Measurements from ENCODE around the gene FUT2. TPM values are rescaled to one million over a fixed set of nuclear protein-coding genes. Genes with fewer than 3 reads are reported as not detected.

The FUT2 gene
- total and polyA plus RNA-seq, 2 of the 13 experiments (the other 11 are each of a cell fraction or from before 2014, with no cell fraction given), result 0.07 TPM; not detected in 1

DNA sequence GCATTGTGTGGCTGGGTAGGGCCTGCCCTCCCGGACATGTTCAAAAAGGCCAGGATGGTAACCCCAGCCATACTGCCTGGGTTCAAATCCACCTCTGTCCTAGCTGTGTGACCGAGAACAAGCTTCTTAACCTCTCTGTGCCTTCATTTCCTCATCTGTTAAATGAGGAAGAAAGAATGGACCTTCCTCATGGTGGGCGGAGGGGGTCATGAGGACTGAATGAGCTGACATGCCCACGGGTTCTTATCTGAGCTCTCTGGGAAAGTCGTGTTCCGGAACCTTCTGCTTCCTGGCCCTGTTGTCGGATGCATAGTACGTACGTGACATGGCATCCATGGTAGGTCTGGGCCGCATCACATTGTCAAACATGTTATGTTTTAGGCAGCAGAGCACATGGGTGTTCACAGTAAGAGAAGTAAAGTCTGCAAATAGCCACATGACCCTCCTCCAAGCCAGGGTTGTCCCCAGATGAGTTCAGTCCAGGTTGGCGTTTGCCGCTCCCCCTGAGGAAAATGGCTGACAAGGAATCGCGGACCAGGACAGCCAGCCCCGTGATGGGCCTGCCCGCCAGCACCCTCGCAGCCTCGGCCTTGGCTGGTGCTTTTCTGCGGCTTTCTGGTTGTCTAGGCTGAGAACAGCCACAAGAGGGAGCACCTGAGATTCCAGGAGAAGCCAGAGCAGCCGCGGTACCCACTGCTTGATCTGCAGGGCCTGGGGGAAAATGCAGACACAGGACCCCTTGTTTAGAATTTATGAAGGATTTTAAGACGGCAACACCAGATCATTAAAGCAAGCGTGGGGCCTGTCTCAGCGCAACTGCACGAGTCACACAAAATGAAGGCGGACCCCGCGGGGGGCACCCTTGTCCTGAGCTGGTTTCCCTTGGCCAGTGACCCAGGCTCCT lies 20.6 kb upstream of the FUT2 start (continued):
- TF ChIP-seq EED (CRISPR knock-in tag; IDR thresholded peaks at IDR 0.05) (no peak), ZNF235 (CRISPR knock-in tag; IDR thresholded peaks at IDR 0.05; ENCODE audit: borderline replicate concordance) (0 out of 2 replicates have a peak, but pooled peaks have one; percentile 75), MXI1 (IDR thresholded peaks at IDR 0.05; ENCODE audit: borderline replicate concordance, low read depth, low read length) (no peak), ZNF772 (CRISPR knock-in tag; IDR thresholded peaks at IDR 0.05) (no peak), CENPT (CRISPR knock-in tag; IDR thresholded peaks at IDR 0.05; ENCODE audit: low read depth) (no peak), ARNT (IDR thresholded peaks at IDR 0.05) (no peak), ZNF891 (CRISPR knock-in tag; IDR thresholded peaks at IDR 0.05) (no peak), KLF15 (CRISPR knock-in tag; IDR thresholded peaks at IDR 0.05; ENCODE audit: borderline replicate concordance) (no peak), KLF16 (CRISPR knock-in tag; IDR thresholded peaks at IDR 0.05) (peak in 1 of 2 experiments; percentile 51; a peak in 1 of 4 replicates), ZBTB8A (CRISPR knock-in tag; IDR thresholded peaks at IDR 0.05; ENCODE audit: borderline replicate concordance, low read depth) (no peak), FOXM1 (CRISPR knock-in tag; IDR thresholded peaks at IDR 0.05) (no peak), TCF12 (IDR thresholded peaks at IDR 0.05) (no peak), TCF12 (CRISPR knock-in tag; IDR thresholded peaks at IDR 0.05) (no peak), EHMT2 (IDR thresholded peaks at IDR 0.05; ENCODE audit: borderline replicate concordance, low read depth, low read length) (no peak), PAF1 (CRISPR knock-in tag; IDR thresholded peaks at IDR 0.05) (no peak)
- TF ChIP-seq, protein P1, sequence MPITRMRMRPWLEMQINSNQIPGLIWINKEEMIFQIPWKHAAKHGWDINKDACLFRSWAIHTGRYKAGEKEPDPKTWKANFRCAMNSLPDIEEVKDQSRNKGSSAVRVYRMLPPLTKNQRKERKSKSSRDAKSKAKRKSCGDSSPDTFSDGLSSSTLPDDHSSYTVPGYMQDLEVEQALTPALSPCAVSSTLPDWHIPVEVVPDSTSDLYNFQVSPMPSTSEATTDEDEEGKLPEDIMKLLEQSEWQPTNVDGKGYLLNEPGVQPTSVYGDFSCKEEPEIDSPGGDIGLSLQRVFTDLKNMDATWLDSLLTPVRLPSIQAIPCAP (CRISPR knock-in tag; IDR thresholded peaks at IDR 0.05; ENCODE audit: low read depth), result no peak
- TF ChIP-seq, protein P2, sequence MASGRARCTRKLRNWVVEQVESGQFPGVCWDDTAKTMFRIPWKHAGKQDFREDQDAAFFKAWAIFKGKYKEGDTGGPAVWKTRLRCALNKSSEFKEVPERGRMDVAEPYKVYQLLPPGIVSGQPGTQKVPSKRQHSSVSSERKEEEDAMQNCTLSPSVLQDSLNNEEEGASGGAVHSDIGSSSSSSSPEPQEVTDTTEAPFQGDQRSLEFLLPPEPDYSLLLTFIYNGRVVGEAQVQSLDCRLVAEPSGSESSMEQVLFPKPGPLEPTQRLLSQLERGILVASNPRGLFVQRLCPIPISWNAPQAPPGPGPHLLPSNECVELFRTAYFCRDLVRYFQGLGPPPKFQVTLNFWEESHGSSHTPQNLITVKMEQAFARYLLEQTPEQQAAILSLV (CRISPR knock-in tag; IDR thresholded peaks at IDR 0.05; ENCODE audit: borderline replicate concordance), result no peak
- TF ChIP-seq, protein P3, sequence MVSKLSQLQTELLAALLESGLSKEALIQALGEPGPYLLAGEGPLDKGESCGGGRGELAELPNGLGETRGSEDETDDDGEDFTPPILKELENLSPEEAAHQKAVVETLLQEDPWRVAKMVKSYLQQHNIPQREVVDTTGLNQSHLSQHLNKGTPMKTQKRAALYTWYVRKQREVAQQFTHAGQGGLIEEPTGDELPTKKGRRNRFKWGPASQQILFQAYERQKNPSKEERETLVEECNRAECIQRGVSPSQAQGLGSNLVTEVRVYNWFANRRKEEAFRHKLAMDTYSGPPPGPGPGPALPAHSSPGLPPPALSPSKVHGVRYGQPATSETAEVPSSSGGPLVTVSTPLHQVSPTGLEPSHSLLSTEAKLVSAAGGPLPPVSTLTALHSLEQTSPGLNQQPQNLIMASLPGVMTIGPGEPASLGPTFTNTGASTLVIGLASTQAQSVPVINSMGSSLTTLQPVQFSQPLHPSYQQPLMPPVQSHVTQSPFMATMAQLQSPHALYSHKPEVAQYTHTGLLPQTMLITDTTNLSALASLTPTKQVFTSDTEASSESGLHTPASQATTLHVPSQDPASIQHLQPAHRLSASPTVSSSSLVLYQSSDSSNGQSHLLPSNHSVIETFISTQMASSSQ (IDR thresholded peaks at IDR 0.05; ENCODE audit: low read depth), result no peak
- TF ChIP-seq, protein P3 (CRISPR knock-in tag; IDR thresholded peaks at IDR 0.05; ENCODE audit: borderline replicate concordance), result no peak
- TF ChIP-seq, protein P4, sequence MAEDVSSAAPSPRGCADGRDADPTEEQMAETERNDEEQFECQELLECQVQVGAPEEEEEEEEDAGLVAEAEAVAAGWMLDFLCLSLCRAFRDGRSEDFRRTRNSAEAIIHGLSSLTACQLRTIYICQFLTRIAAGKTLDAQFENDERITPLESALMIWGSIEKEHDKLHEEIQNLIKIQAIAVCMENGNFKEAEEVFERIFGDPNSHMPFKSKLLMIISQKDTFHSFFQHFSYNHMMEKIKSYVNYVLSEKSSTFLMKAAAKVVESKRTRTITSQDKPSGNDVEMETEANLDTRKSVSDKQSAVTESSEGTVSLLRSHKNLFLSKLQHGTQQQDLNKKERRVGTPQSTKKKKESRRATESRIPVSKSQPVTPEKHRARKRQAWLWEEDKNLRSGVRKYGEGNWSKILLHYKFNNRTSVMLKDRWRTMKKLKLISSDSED (CRISPR knock-in tag; IDR thresholded peaks at IDR 0.05), result no peak
